SK-N-MC (cell line): Measurements from ENCODE around the gene FOXN4.

Experiments used
- EZH2 ChIP-seq: fragments of 200-600 bp; sonication (generic); IDR thresholded peaks from one replicate; pipeline ENCODE4 v1.6.1; 2017; ENCODE audit warnings: antibody characterized with exemption
- POLR2AphosphoS5 ChIP-seq: IDR thresholded peaks from 2 replicates; pipeline ENCODE4 v1.6.1; 2012; ENCODE audit warnings: mild to moderate bottlenecking, low read depth, low read length, borderline replicate concordance

- TF ChIP-seq POLR2AphosphoS5 (no peak), EZH2 (no peak)
Observed at GRCh38 chr12:109346920-109347319, 37.8 kb upstream of the FOXN4 start.
